HepG2 (cell line): ENCODE measurements around the gene NT5C2. TPM values are rescaled to one million over a fixed set of nuclear protein-coding genes. Genes with fewer than 3 reads are reported as not detected.

Experiments used
- ADNP ChIP-seq: sonication (generic); formaldehyde crosslinking; IDR thresholded peaks from 2 replicates; pipeline ENCODE4 v1.4.0; 2020; ENCODE audit warnings: missing genetic modification reagents
- ASH2L ChIP-seq: fragments of 300-600, 200-600 bp; sonication (generic); IDR thresholded peaks from 2 replicates; pipeline ENCODE4 v1.7.0; 2017; ENCODE audit warnings: low read depth, mild to moderate bottlenecking, moderate library complexity, mixed read lengths, low read length; ENCODE audit not compliant: insufficient read length
- ATM ChIP-seq: fragments of 450-650 bp; IDR thresholded peaks from 2 replicates; pipeline ENCODE4 v1.7.1; 2017; ENCODE audit warnings: mild to moderate bottlenecking, borderline replicate concordance
- FOXC1 ChIP-seq: sonication (generic); formaldehyde crosslinking; IDR thresholded peaks from 2 replicates; pipeline ENCODE4 v1.8.0; 2022; ENCODE audit warnings: mild to moderate bottlenecking, missing genetic modification reagents, borderline replicate concordance
- PAF1 ChIP-seq: IDR thresholded peaks from 2 replicates; pipeline ENCODE4 v1.6.1; 2016; ENCODE audit warnings: missing genetic modification reagents, missing compliant biosample characterization
- REXO4 ChIP-seq: sonication (generic); formaldehyde crosslinking; IDR thresholded peaks from 2 replicates; pipeline ENCODE4 v1.8.0; 2022; ENCODE audit warnings: missing genetic modification reagents, mild to moderate bottlenecking, borderline replicate concordance
- SIX1 ChIP-seq: sonication (generic); formaldehyde crosslinking; IDR thresholded peaks from 2 replicates; pipeline ENCODE4 v1.4.0; 2020; ENCODE audit warnings: missing genetic modification reagents, borderline replicate concordance
- ZBTB8A ChIP-seq: sonication (generic); formaldehyde crosslinking; IDR thresholded peaks from 2 replicates; pipeline ENCODE4 v1.4.0; 2020; ENCODE audit warnings: mild to moderate bottlenecking, low read depth, missing genetic modification reagents, borderline replicate concordance
- ZNF207 ChIP-seq: fragments of 450-650 bp; IDR thresholded peaks from 2 replicates; pipeline ENCODE4 v1.6.1; 2016; ENCODE audit warnings: antibody characterized with exemption, borderline replicate concordance
- ZNF496 ChIP-seq: sonication (generic); formaldehyde crosslinking; IDR thresholded peaks from 2 replicates; pipeline ENCODE4 v1.8.1; 2023; ENCODE audit warnings: mild to moderate bottlenecking, moderate library complexity, missing genetic modification reagents; ENCODE audit not compliant: insufficient replicate concordance
- ZNF878 ChIP-seq: sonication (generic); formaldehyde crosslinking; IDR thresholded peaks from 2 replicates; pipeline ENCODE4 v1.8.1; 2023; ENCODE audit warnings: mild to moderate bottlenecking, missing genetic modification reagents, moderate library complexity
- polyA plus RNA-seq, 8 experiments: library from polyadenylated mRNA; depleted of rRNA in 3 of 8; stranded (reverse) in 7 of 8; unstranded in 1 of 8; fragments of >200 nt; fragmentation: Illumina TruSeq in 4 of 8; extraction: Trizol in 4 of 8; gene quantifications; 2 replicates each; pipeline versions ENCODE4 v1.2.1 to v1.2.3, GENCODE V29; 2011 to 2016; ENCODE audit warnings: low read depth in 4 of 8, missing spikeins in 1 of 8, mixed read lengths in 1 of 8; ENCODE audit not compliant: insufficient read depth in 1 of 8
- total RNA-seq, 5 experiments: library from RNA; depleted of rRNA; stranded (reverse); fragments of >200 nt; fragmentation: Illumina TruSeq; extraction: Trizol; gene quantifications; 2 replicates each; pipeline ENCODE4 v1.2.3, GENCODE V29; 2016; ENCODE audit warnings: low read depth in 1 of 5
- TF ChIP-seq, protein P1 (sequence below): sonication (generic); formaldehyde crosslinking; IDR thresholded peaks from 2 replicates; pipeline ENCODE4 v1.4.0; 2020; ENCODE audit warnings: mild to moderate bottlenecking, missing genetic modification reagents
- TF ChIP-seq, protein P2 (sequence below): sonication (generic); formaldehyde crosslinking; IDR thresholded peaks from 2 replicates; pipeline ENCODE4 v1.4.0; 2020; ENCODE audit warnings: missing genetic modification reagents, mild to moderate bottlenecking, borderline replicate concordance
- TF ChIP-seq, protein P3 (sequence below): sonication (generic); formaldehyde crosslinking; conservative IDR thresholded peaks from 2 replicates; pipeline ENCODE4 v1.8.0; 2022; ENCODE audit warnings: missing genetic modification reagents
- TF ChIP-seq, protein P4 (sequence below): sonication (generic); formaldehyde crosslinking; IDR thresholded peaks from 2 replicates; pipeline ENCODE4 v1.5.1; 2020; ENCODE audit warnings: missing genetic modification reagents, mild to moderate bottlenecking, borderline replicate concordance
- TF ChIP-seq, protein P5 (sequence below): IDR thresholded peaks from 2 replicates; pipeline ENCODE4 v1.6.1; 2016; ENCODE audit warnings: low read depth, control low read depth

The NT5C2 gene
- total and polyA plus RNA-seq, 2 of the 13 experiments (the other 11 are each of a cell fraction or from before 2014, with no cell fraction given), result 40.6 to 55.2 TPM

DNA sequence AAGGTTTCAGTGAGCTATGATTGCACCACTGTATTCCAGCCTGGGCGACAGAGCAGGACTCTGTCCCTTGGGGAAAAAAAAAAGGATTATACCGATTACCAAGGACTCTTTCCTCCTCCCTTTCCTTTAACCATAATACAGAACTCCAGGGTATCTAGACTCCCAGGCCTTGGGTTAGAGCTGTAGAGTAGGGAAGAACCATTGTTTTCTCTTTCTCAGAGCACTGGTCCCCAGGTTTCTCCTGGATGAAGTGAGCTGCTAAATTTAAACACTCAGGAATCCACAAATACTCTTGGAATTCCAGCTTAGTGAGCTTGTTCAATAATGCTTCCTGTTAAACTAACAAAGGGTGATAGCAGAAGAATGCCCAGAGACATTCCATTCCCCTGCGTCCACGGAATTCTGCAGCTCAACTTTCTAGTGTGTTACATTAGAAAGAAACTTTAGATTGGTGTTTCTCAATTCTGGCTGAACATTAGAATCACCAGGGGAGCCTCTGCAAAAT, 38.0 kb upstream of the NT5C2 start (continued):
- TF ChIP-seq, protein P1, sequence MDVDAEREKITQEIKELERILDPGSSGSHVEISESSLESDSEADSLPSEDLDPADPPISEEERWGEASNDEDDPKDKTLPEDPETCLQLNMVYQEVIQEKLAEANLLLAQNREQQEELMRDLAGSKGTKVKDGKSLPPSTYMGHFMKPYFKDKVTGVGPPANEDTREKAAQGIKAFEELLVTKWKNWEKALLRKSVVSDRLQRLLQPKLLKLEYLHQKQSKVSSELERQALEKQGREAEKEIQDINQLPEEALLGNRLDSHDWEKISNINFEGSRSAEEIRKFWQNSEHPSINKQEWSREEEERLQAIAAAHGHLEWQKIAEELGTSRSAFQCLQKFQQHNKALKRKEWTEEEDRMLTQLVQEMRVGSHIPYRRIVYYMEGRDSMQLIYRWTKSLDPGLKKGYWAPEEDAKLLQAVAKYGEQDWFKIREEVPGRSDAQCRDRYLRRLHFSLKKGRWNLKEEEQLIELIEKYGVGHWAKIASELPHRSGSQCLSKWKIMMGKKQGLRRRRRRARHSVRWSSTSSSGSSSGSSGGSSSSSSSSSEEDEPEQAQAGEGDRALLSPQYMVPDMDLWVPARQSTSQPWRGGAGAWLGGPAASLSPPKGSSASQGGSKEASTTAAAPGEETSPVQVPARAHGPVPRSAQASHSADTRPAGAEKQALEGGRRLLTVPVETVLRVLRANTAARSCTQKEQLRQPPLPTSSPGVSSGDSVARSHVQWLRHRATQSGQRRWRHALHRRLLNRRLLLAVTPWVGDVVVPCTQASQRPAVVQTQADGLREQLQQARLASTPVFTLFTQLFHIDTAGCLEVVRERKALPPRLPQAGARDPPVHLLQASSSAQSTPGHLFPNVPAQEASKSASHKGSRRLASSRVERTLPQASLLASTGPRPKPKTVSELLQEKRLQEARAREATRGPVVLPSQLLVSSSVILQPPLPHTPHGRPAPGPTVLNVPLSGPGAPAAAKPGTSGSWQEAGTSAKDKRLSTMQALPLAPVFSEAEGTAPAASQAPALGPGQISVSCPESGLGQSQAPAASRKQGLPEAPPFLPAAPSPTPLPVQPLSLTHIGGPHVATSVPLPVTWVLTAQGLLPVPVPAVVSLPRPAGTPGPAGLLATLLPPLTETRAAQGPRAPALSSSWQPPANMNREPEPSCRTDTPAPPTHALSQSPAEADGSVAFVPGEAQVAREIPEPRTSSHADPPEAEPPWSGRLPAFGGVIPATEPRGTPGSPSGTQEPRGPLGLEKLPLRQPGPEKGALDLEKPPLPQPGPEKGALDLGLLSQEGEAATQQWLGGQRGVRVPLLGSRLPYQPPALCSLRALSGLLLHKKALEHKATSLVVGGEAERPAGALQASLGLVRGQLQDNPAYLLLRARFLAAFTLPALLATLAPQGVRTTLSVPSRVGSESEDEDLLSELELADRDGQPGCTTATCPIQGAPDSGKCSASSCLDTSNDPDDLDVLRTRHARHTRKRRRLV (CRISPR knock-in tag), result no peak
- TF ChIP-seq, protein P2, sequence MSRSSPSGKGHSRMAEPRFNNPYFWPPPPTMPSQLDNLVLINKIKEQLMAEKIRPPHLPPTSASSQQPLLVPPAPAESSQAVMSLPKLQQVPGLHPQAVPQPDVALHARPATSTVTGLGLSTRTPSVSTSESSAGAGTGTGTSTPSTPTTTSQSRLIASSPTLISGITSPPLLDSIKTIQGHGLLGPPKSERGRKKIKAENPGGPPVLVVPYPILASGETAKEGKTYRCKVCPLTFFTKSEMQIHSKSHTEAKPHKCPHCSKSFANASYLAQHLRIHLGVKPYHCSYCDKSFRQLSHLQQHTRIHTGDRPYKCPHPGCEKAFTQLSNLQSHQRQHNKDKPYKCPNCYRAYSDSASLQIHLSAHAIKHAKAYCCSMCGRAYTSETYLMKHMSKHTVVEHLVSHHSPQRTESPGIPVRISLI, result peak; percentile 85
- TF ChIP-seq, protein P3, sequence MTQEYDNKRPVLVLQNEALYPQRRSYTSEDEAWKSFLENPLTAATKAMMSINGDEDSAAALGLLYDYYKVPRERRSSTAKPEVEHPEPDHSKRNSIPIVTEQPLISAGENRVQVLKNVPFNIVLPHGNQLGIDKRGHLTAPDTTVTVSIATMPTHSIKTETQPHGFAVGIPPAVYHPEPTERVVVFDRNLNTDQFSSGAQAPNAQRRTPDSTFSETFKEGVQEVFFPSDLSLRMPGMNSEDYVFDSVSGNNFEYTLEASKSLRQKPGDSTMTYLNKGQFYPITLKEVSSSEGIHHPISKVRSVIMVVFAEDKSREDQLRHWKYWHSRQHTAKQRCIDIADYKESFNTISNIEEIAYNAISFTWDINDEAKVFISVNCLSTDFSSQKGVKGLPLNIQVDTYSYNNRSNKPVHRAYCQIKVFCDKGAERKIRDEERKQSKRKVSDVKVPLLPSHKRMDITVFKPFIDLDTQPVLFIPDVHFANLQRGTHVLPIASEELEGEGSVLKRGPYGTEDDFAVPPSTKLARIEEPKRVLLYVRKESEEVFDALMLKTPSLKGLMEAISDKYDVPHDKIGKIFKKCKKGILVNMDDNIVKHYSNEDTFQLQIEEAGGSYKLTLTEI (CRISPR knock-in tag), result no peak
- TF ChIP-seq ADNP (no peak), PAF1 (no peak), ZNF496 (CRISPR knock-in tag) (no peak), ZNF878 (0 out of 2 replicates have a peak, but pooled peaks have one; percentile 19), SIX1 (peak; percentile 64; the same call in 1 of the 2 replicates), REXO4 (no peak), FOXC1 (CRISPR knock-in tag) (no peak), ZBTB8A (CRISPR knock-in tag) (no peak), ZNF207 (no peak), ASH2L (peak; percentile 48), ATM (no peak)
- TF ChIP-seq, protein P4, sequence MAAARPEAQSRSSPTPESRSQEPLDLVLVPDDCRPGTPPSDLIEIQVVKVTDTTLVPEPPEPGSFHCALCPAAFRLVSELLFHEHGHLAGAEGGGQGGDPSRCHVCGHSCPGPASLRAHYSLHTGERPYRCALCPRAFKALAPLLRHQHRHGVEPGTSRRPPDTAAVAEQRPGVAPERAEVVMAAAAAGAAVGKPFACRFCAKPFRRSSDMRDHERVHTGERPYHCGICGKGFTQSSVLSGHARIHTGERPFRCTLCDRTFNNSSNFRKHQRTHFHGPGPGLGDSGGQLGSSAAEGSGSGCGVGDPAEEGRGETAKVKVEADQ, result no peak
- TF ChIP-seq, protein P5, sequence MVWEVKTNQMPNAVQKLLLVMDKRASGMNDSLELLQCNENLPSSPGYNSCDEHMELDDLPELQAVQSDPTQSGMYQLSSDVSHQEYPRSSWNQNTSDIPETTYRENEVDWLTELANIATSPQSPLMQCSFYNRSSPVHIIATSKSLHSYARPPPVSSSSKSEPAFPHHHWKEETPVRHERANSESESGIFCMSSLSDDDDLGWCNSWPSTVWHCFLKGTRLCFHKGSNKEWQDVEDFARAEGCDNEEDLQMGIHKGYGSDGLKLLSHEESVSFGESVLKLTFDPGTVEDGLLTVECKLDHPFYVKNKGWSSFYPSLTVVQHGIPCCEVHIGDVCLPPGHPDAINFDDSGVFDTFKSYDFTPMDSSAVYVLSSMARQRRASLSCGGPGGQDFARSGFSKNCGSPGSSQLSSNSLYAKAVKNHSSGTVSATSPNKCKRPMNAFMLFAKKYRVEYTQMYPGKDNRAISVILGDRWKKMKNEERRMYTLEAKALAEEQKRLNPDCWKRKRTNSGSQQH (CRISPR knock-in tag), result no peak
